ENCODE measurements around the gene CWC15. TPM values are rescaled to one million over a fixed set of nuclear protein-coding genes. Genes with fewer than 3 reads are reported as not detected.

Gene CWC15
- total and polyA plus RNA-seq, 11 donors = 54.4 to 118 (median 62.7) TPM

DNA sequence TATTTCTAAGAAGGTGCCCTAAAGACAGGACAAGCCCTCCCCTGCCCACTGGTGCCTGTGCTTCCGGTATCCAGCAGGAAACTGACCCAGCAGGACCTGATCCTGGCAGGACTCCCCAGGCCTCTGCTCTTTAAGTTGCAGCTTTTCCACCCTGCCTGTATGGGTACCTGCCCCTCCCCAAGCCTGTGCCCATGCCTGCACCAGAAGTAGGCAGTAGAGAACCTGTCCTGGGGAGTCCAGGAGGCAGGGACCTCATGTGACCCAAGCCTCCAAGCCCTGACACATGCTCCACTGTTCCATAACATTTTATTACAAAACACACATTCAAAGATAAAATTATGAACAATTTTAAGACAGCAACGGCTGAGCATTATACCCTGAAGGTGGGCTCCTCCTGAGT, 14.2 kb downstream of the CWC15 start:
- Histone ChIP-seq H3K4me1 (no peaks in the 10 kb centered on the region), H3K4me3 (no peak overlapping the region), H3K27ac (no peak overlapping the region), H3K27me3 (no peaks in the 10 kb centered on the region), H3K9me3 (no peaks in the 10 kb centered on the region), H3K36me3 (peaks cover 0 to 64% (median 47%) of the 10 kb centered on the region in 9 donors)
- intact Hi-C loops (cut with DNase I) = no loop called here
- DNase-seq (no peak), ATAC-seq (peak in 1 of 4 donors; percentile 18)
- WGBS, 4 donors = 88 to 94% (median 90%) methylated on average over 2 of the region's 2 CpGs
- TF ChIP-seq, protein P1, sequence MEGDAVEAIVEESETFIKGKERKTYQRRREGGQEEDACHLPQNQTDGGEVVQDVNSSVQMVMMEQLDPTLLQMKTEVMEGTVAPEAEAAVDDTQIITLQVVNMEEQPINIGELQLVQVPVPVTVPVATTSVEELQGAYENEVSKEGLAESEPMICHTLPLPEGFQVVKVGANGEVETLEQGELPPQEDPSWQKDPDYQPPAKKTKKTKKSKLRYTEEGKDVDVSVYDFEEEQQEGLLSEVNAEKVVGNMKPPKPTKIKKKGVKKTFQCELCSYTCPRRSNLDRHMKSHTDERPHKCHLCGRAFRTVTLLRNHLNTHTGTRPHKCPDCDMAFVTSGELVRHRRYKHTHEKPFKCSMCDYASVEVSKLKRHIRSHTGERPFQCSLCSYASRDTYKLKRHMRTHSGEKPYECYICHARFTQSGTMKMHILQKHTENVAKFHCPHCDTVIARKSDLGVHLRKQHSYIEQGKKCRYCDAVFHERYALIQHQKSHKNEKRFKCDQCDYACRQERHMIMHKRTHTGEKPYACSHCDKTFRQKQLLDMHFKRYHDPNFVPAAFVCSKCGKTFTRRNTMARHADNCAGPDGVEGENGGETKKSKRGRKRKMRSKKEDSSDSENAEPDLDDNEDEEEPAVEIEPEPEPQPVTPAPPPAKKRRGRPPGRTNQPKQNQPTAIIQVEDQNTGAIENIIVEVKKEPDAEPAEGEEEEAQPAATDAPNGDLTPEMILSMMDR (IDR thresholded peaks at IDR 0.05) = no peak
- no peak for TF ChIP-seq POLR2A (IDR thresholded peaks at IDR 0.05)

DNA sequence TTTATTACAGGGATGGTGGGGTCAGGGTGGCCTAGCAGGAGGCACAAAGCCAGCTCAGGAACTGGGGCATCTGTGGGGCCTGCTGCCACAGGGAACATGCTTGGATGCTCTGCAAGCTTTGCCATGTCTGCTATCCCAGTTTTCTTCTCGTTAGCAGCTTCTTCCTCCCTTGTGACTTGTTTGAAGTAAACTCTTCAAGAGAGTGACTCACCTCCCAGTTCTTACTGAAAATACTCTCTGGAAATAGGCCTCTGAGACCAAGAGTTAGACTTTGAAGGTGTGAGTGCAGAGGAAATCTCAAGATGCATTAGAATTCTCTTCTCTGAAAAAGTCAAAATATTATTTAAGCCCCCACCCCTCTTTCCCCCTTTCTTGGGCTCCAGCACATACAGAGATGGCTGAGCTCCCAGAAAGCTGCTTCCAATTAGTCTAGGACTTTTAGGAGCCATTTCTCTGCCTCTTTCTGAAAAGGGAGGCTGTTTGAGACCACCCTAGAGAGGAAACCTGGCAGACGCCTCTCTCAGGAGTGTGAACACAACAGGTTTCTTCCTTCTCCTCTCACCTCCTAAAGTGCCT, 15.1 kb downstream of the CWC15 start:
- peaks cover 0 to 54% (median 37%) of the 10 kb centered on the region in 9 donors for H3K36me3 ChIP-seq
- H3K9me3 ChIP-seq = no peaks in the 10 kb centered on the region
- no peak overlapping the region for H3K4me3 ChIP-seq
- DNase-seq (no peak), ATAC-seq (no peak)
- TF ChIP-seq, protein P1 (IDR thresholded peaks at IDR 0.05) = no peak
- no peak for TF ChIP-seq POLR2A (IDR thresholded peaks at IDR 0.05)
- H3K27me3 ChIP-seq = no peaks in the 10 kb centered on the region
- 53 to 60% (median 57%) methylated on average over 2 of the region's 2 CpGs for WGBS, 4 donors
- H3K27ac ChIP-seq = no peak overlapping the region
- H3K4me1 ChIP-seq = no peaks in the 10 kb centered on the region
- intact Hi-C loops (cut with DNase I) = no loop called here

DNA sequence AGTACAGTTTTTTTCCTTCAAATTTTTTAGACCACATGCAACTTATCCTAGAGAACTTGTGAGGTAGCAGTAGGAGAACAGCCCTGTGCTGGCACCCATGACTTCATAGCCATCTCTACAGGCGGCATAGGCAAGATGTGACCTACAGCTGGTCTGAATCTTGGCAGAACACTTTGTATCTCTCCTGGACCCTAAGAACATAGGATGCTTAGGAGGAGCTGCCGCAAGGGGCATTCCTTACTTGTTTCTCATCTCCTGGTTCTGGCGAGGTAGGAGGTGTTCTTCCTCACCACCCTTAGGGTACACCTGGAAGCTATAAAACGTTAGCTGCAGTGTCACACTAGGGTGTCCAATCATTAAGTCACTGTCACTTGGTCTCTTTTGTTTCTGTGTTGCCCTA, 16.4 kb downstream of the CWC15 start:
- no peak for TF ChIP-seq POLR2A (IDR thresholded peaks at IDR 0.05)
- TF ChIP-seq, protein P1 (IDR thresholded peaks at IDR 0.05) = no peak
- intact Hi-C loops (cut with DNase I) = no loop called here
- no peak for ATAC-seq

DNA sequence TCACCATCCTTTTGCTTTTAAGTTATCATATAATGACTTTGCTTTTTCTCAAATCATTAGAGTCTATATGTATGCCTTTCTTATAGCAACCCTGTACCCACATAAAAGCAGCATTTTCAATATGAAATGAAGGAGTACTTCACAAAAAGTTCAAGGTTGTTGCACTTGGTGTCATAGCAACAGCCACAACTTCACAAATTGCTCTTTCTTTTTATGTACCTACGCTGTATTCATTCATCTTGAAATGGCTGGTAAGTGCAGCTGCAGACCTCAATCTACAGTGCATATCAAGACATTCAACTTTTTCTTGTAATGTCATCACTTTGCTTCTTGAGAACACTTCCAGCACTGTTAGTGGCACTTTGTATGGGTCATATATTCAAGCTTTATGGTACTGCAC, 18.6 kb downstream of the CWC15 start:
- DNase-seq (no peak), ATAC-seq (no peak)
- WGBS, 4 donors = 39 to 96% (median 61%) methylated on average over 1 of the region's 1 CpG
- intact Hi-C loops (cut with DNase I) = no loop called here
- Histone ChIP-seq H3K36me3 (peaks cover 0 to 20% (median 2%) of the 10 kb centered on the region in 9 donors), H3K27ac (no peak overlapping the region), H3K27me3 (no peaks in the 10 kb centered on the region), H3K4me1 (no peaks in the 10 kb centered on the region), H3K9me3 (peaks cover 0 to 5% (median 0%) of the 10 kb centered on the region in 12 donors), H3K4me3 (no peak overlapping the region)
- TF ChIP-seq, protein P1 (IDR thresholded peaks at IDR 0.05) = no peak
- no peak for TF ChIP-seq POLR2A (IDR thresholded peaks at IDR 0.05)

More for the DNA sequence above, 16.4 kb downstream of the CWC15 start:
- no peak overlapping the region for H3K4me3 ChIP-seq
- peaks cover 0 to 42% (median 25%) of the 10 kb centered on the region in 9 donors for H3K36me3 ChIP-seq
- no peaks in the 10 kb centered on the region for H3K9me3 ChIP-seq
- DNase-seq = no peak
- H3K4me1 ChIP-seq = no peaks in the 10 kb centered on the region
- 61 to 66% (median 63%) methylated on average over 4 of the region's 4 CpGs for WGBS, 4 donors
- no peaks in the 10 kb centered on the region for H3K27me3 ChIP-seq
- H3K27ac ChIP-seq = no peak overlapping the region
